ENCODE data around the gene CDKL1.

DNA sequence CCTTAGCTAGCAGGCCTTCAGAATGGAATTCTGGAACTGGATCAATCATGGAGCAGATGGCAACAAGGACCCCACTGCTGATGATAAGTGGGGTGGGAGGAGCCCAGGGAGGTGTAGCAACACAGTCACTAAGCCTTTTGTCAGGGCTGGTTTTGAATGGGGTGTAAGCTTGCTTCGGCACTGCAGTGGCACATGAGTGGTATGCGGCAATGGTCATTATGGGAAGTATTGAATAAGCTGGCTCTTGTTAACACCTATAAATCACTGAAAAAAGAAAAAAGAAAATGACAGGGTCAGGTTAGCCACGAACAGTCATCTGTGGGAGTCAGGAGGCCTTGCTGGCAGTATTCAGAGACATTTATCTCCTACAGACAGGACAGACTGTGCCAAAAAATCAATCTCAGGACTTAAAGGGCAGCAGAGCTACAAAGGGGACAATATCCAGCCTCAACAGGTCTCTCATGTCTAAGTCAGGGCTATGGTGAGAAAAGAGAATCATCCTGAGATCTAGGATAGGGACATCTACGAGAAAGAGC is 19.1 kb downstream of the CDKL1 start:
- TF ChIP-seq, protein P1, sequence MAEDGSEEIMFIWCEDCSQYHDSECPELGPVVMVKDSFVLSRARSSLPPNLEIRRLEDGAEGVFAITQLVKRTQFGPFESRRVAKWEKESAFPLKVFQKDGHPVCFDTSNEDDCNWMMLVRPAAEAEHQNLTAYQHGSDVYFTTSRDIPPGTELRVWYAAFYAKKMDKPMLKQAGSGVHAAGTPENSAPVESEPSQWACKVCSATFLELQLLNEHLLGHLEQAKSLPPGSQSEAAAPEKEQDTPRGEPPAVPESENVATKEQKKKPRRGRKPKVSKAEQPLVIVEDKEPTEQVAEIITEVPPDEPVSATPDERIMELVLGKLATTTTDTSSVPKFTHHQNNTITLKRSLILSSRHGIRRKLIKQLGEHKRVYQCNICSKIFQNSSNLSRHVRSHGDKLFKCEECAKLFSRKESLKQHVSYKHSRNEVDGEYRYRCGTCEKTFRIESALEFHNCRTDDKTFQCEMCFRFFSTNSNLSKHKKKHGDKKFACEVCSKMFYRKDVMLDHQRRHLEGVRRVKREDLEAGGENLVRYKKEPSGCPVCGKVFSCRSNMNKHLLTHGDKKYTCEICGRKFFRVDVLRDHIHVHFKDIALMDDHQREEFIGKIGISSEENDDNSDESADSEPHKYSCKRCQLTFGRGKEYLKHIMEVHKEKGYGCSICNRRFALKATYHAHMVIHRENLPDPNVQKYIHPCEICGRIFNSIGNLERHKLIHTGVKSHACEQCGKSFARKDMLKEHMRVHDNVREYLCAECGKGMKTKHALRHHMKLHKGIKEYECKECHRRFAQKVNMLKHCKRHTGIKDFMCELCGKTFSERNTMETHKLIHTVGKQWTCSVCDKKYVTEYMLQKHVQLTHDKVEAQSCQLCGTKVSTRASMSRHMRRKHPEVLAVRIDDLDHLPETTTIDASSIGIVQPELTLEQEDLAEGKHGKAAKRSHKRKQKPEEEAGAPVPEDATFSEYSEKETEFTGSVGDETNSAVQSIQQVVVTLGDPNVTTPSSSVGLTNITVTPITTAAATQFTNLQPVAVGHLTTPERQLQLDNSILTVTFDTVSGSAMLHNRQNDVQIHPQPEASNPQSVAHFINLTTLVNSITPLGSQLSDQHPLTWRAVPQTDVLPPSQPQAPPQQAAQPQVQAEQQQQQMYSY (CRISPR knock-in tag; IDR thresholded peaks at IDR 0.05), result no peak
- TF ChIP-seq, protein P2, sequence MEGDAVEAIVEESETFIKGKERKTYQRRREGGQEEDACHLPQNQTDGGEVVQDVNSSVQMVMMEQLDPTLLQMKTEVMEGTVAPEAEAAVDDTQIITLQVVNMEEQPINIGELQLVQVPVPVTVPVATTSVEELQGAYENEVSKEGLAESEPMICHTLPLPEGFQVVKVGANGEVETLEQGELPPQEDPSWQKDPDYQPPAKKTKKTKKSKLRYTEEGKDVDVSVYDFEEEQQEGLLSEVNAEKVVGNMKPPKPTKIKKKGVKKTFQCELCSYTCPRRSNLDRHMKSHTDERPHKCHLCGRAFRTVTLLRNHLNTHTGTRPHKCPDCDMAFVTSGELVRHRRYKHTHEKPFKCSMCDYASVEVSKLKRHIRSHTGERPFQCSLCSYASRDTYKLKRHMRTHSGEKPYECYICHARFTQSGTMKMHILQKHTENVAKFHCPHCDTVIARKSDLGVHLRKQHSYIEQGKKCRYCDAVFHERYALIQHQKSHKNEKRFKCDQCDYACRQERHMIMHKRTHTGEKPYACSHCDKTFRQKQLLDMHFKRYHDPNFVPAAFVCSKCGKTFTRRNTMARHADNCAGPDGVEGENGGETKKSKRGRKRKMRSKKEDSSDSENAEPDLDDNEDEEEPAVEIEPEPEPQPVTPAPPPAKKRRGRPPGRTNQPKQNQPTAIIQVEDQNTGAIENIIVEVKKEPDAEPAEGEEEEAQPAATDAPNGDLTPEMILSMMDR (IDR thresholded peaks at IDR 0.05), result no peak
- no peak for TF ChIP-seq RELA (CRISPR knock-in tag; IDR thresholded peaks at IDR 0.05; ENCODE audit: borderline replicate concordance)
- TF ChIP-seq, protein P3, sequence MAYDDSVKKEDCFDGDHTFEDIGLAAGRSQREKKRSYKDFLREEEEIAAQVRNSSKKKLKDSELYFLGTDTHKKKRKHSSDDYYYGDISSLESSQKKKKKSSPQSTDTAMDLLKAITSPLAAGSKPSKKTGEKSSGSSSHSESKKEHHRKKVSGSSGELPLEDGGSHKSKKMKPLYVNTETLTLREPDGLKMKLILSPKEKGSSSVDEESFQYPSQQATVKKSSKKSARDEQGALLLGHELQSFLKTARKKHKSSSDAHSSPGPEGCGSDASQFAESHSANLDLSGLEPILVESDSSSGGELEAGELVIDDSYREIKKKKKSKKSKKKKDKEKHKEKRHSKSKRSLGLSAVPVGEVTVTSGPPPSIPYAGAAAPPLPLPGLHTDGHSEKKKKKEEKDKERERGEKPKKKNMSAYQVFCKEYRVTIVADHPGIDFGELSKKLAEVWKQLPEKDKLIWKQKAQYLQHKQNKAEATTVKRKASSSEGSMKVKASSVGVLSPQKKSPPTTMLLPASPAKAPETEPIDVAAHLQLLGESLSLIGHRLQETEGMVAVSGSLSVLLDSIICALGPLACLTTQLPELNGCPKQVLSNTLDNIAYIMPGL (CRISPR knock-in tag; IDR thresholded peaks at IDR 0.05), result no peak

Data from WTC11 (cell line).